ENCODE data around the gene TNP2.

Gene TNP2

GRCh38 chr16:11268921-11269375, at the start of gene TNP2:
Gene TNP2, minus strand, starts transcription at chr16:11269325. Its CDS starts 63 bp downstream, at chr16:11269262.
- no peak within 1 kb of the TSS for H3K27ac ChIP-seq (ENCODE audit: low read depth, low read length)
- no peaks in the 10 kb centered on the region for H3K4me1 ChIP-seq (ENCODE audit: insufficient read depth, low read length)
- no peaks in the 10 kb centered on the region for H3K27me3 ChIP-seq (ENCODE audit: control insufficient read depth in 1 of 2, insufficient read depth in 2 of 2, low read length in 2 of 2)
- H3K36me3 ChIP-seq (ENCODE audit: insufficient read depth, low read length): no peaks in the 10 kb centered on the region
- no peak within 1 kb of the TSS for H3K9ac ChIP-seq (ENCODE audit: low read length)
- H3K9me3 ChIP-seq (ENCODE audit: low read length): no peaks in the 10 kb centered on the region
- H3K4me3 ChIP-seq (ENCODE audit: low read depth in 1 of 2, low read length in 2 of 2): no peak within 1 kb of the TSS

- H3K9ac ChIP-seq (ENCODE audit: low read length): no peak overlapping the region
- no peak overlapping the region for H3K4me3 ChIP-seq (ENCODE audit: low read depth in 1 of 2, low read length in 2 of 2)
- no peaks in the 10 kb centered on the region for H3K9me3 ChIP-seq (ENCODE audit: low read length)
- no peaks in the 10 kb centered on the region for H3K36me3 ChIP-seq (ENCODE audit: insufficient read depth, low read length)
- no peaks in the 10 kb centered on the region for H3K4me1 ChIP-seq (ENCODE audit: insufficient read depth, low read length)
- H3K27ac ChIP-seq (ENCODE audit: low read depth, low read length): no peak overlapping the region
- H3K27me3 ChIP-seq (ENCODE audit: control insufficient read depth in 1 of 2, insufficient read depth in 2 of 2, low read length in 2 of 2): no peaks in the 10 kb centered on the region
Measured at GRCh38 chr16:11318817-11319216, 49.7 kb upstream of the TNP2 start.

- no peaks in the 10 kb centered on the region for H3K27me3 ChIP-seq (ENCODE audit: control insufficient read depth in 1 of 2, insufficient read depth in 2 of 2, low read length in 2 of 2)
- no peak overlapping the region for H3K27ac ChIP-seq (ENCODE audit: low read depth, low read length)
- no peak overlapping the region for H3K4me3 ChIP-seq (ENCODE audit: low read depth in 1 of 2, low read length in 2 of 2)
- H3K36me3 ChIP-seq (ENCODE audit: insufficient read depth, low read length): no peaks in the 10 kb centered on the region
- no peaks in the 10 kb centered on the region for H3K4me1 ChIP-seq (ENCODE audit: insufficient read depth, low read length)
- H3K9ac ChIP-seq (ENCODE audit: low read length): no peak overlapping the region
- H3K9me3 ChIP-seq (ENCODE audit: low read length): no peaks in the 10 kb centered on the region
Measured at GRCh38 chr16:11316331-11317015, 47.3 kb upstream of the TNP2 start.

DNA sequence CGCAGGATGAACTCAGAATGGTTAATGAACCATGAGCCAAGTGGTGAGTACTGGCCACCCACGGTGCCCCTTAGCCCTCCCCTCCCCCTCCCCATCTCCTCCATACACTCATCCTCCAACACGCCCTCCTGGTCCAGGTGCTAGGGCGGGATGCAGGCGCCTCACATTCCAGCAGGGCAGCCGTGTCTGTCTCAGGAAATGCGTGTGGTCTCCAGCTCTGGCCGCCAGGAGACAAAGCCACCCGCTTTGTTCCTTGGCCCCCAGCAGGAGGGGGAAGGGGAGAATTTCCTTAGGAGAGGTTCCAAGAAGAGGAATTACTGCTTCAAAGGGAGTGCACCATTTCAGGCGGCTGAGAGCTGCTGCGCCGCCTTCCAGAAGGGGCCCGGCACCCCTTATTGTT, 46.4 kb upstream of the TNP2 start:
- Histone ChIP-seq H3K4me3 (ENCODE audit: low read depth in 1 of 2, low read length in 2 of 2) (no peak overlapping the region), H3K9me3 (ENCODE audit: low read length) (no peaks in the 10 kb centered on the region), H3K27ac (ENCODE audit: low read depth, low read length) (no peak overlapping the region), H3K36me3 (ENCODE audit: insufficient read depth, low read length) (no peaks in the 10 kb centered on the region), H3K27me3 (ENCODE audit: control insufficient read depth in 1 of 2, insufficient read depth in 2 of 2, low read length in 2 of 2) (no peaks in the 10 kb centered on the region), H3K4me1 (ENCODE audit: insufficient read depth, low read length) (no peaks in the 10 kb centered on the region), H3K9ac (ENCODE audit: low read length) (no peak overlapping the region)

GRCh38 chr16:11314309-11314894, 45.3 kb upstream of the TNP2 start:
- no peaks in the 10 kb centered on the region for H3K36me3 ChIP-seq (ENCODE audit: insufficient read depth, low read length)
- no peak overlapping the region for H3K9ac ChIP-seq (ENCODE audit: low read length)
- no peaks in the 10 kb centered on the region for H3K27me3 ChIP-seq (ENCODE audit: control insufficient read depth in 1 of 2, insufficient read depth in 2 of 2, low read length in 2 of 2)
- H3K4me3 ChIP-seq (ENCODE audit: low read depth in 1 of 2, low read length in 2 of 2): no peak overlapping the region
- no peaks in the 10 kb centered on the region for H3K9me3 ChIP-seq (ENCODE audit: low read length)
- H3K4me1 ChIP-seq (ENCODE audit: insufficient read depth, low read length): no peaks in the 10 kb centered on the region
- no peak overlapping the region for H3K27ac ChIP-seq (ENCODE audit: low read depth, low read length)

DNA sequence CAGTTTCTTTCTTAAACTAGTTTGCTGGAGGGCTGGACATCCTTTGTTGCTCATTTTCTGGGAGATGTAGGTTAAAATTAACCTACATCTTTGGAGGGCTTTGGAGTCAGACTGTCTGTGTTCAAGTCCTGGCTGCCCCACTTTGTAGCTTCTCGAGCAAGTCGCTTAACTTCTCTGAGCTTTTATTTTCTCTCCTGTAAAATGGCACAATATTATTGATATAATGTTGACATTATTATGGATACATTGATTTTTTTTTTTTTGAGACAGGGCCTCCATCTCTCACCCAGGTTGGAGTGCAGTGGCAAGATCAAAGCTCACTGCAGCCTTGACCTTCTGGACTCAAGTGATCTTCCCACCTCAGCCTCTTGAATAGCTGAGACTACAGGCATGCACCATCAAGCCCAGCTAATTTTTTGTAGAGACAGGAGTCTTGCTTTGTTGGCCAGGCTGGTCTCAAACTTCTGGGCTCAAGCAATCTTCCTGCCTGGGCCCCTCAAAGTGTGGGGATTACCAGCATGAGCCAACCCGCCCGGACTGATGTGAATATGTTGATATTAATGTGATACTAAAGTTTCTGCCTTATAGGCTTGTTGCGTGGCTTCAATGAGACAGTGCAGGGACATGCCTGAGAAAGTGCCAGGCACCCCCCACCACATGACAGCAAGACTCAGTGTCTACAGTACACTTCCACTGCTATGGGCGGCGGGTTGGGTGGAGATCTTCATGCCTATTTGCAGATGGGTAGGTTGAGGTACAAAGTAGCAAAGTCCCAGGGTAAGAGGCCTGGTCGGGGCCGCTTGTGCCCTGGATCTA, 44.6 kb upstream of the TNP2 start:
- H3K27me3 ChIP-seq (ENCODE audit: control insufficient read depth in 1 of 2, insufficient read depth in 2 of 2, low read length in 2 of 2): no peaks in the 10 kb centered on the region
- no peak overlapping the region for H3K27ac ChIP-seq (ENCODE audit: low read depth, low read length)
- H3K36me3 ChIP-seq (ENCODE audit: insufficient read depth, low read length): no peaks in the 10 kb centered on the region
- H3K4me3 ChIP-seq (ENCODE audit: low read depth in 1 of 2, low read length in 2 of 2): no peak overlapping the region
- no peak overlapping the region for H3K9ac ChIP-seq (ENCODE audit: low read length)
- H3K4me1 ChIP-seq (ENCODE audit: insufficient read depth, low read length): no peaks in the 10 kb centered on the region
- H3K9me3 ChIP-seq (ENCODE audit: low read length): no peaks in the 10 kb centered on the region

DNA sequence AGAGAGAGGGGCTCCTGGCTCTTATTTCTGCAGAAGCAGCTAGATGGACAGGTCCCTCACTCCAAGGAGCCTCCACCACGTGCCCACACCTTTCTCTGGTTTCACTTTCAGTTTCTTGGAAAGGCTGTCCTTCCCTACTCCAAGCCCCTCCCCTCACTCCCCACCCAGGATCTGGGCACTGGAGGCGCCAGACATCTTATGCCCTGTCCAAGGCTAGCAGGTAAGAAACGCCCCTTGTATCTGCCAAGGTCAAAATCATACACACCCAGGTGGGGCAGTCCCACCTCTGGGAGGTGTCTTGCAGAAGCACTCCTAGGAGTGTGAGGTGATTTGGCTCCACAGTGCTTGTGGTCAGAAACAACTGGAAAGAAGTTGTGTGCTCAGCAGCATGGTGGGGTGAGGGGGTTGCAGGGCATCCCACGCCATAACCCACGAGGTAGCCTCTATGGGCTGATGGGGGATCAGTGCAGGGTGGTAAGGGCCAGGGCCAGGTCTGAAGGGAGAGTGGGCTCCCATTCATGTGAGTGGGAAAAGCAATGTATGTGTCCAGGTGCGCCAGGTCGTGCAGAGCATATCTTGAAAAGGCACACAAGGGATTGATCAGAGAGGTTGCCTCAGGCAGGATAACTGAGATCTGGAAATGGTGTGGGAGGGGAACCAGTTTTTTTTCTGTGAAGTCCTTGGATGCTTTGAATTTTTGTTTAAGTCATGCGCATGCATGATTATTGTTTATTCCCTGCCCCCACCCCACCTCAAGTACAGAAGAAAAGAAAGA, 43.8 kb upstream of the TNP2 start:
- Histone ChIP-seq H3K27me3 (ENCODE audit: control insufficient read depth in 1 of 2, insufficient read depth in 2 of 2, low read length in 2 of 2) (no peaks in the 10 kb centered on the region), H3K9ac (ENCODE audit: low read length) (no peak overlapping the region), H3K4me1 (ENCODE audit: insufficient read depth, low read length) (no peaks in the 10 kb centered on the region), H3K9me3 (ENCODE audit: low read length) (no peaks in the 10 kb centered on the region), H3K27ac (ENCODE audit: low read depth, low read length) (no peak overlapping the region), H3K4me3 (ENCODE audit: low read depth in 1 of 2, low read length in 2 of 2) (no peak overlapping the region), H3K36me3 (ENCODE audit: insufficient read depth, low read length) (no peaks in the 10 kb centered on the region)

DNA sequence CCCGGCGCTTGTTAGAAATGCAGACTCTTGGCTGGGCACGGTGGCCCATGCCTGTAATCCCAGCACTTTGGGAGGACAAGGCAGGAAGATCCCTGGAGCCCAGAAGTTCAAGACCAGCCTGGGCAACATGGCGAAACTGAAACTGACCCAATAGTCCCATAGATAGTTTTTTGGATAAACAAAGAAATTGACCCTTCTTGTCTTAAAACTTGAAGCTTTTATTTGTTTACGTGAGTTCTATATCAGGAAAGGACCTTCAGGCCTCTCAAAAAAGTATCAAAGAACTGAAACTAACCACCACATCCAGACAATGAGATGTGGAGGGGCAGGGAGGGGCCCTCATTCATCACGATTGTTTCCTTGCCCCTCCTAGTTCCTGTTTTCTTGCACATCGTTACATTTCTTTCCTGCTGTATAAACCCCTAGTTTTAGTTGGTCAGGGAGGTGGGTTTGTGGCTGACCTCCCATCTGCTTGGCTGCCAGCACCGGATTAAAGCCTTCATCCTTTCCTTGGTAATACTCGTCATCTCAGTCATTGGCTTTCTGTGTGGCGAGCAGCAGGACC, 42.0 kb upstream of the TNP2 start:
- no peak overlapping the region for H3K27ac ChIP-seq (ENCODE audit: low read depth, low read length)
- no peaks in the 10 kb centered on the region for H3K27me3 ChIP-seq (ENCODE audit: control insufficient read depth in 1 of 2, insufficient read depth in 2 of 2, low read length in 2 of 2)
- no peaks in the 10 kb centered on the region for H3K4me1 ChIP-seq (ENCODE audit: insufficient read depth, low read length)
- no peak overlapping the region for H3K9ac ChIP-seq (ENCODE audit: low read length)
- H3K4me3 ChIP-seq (ENCODE audit: low read depth in 1 of 2, low read length in 2 of 2): no peak overlapping the region
- no peaks in the 10 kb centered on the region for H3K9me3 ChIP-seq (ENCODE audit: low read length)
- no peaks in the 10 kb centered on the region for H3K36me3 ChIP-seq (ENCODE audit: insufficient read depth, low read length)

- Histone ChIP-seq H3K27ac (ENCODE audit: low read depth, low read length) (no peak overlapping the region), H3K27me3 (ENCODE audit: control insufficient read depth in 1 of 2, insufficient read depth in 2 of 2, low read length in 2 of 2) (no peaks in the 10 kb centered on the region), H3K36me3 (ENCODE audit: insufficient read depth, low read length) (no peaks in the 10 kb centered on the region), H3K9ac (ENCODE audit: low read length) (no peak overlapping the region), H3K4me1 (ENCODE audit: insufficient read depth, low read length) (no peaks in the 10 kb centered on the region), H3K9me3 (ENCODE audit: low read length) (no peaks in the 10 kb centered on the region), H3K4me3 (ENCODE audit: low read depth in 1 of 2, low read length in 2 of 2) (no peak overlapping the region)
Measured at GRCh38 chr16:11310634-11310977, 41.5 kb upstream of the TNP2 start.

DNA sequence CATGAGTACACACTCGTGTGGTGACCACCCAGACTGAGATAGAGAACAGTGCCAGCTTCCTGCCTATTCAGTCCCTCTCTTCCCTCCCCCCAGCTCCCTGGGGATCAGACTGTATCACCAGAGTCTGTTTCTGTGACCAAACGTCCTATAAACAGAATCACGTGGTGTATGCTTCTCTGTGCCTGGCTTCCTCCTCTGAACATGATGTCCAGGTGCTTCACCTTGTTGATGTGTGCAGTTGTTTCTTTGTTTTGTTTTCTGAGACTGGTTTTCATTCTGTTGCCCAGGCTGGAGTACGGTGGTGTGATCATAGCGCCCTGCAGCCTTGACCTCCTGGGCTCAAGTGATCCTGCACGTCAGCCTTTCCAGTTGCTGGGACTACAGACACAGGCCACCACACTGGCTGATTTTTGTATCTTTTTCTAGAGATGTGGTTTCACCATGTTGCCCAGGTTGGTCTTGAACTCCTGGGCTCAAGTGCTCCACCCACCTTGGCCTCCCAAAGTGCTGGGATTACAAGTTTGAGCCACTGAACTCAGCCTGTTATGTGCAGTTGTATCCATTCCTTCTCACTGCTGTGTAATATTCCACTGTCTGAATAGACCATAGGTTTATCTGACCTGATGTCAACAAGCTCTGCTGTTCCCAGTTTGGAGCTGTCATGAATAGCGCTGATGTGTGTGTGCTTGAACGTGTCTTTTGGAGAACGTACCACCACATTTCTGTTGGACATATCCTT, 40.9 kb upstream of the TNP2 start:
- no peaks in the 10 kb centered on the region for H3K4me1 ChIP-seq (ENCODE audit: insufficient read depth, low read length)
- no peak overlapping the region for H3K27ac ChIP-seq (ENCODE audit: low read depth, low read length)
- H3K9me3 ChIP-seq (ENCODE audit: low read length): no peaks in the 10 kb centered on the region
- H3K36me3 ChIP-seq (ENCODE audit: insufficient read depth, low read length): no peaks in the 10 kb centered on the region
- H3K27me3 ChIP-seq (ENCODE audit: control insufficient read depth in 1 of 2, insufficient read depth in 2 of 2, low read length in 2 of 2): no peaks in the 10 kb centered on the region
- no peak overlapping the region for H3K9ac ChIP-seq (ENCODE audit: low read length)
- H3K4me3 ChIP-seq (ENCODE audit: low read depth in 1 of 2, low read length in 2 of 2): no peak overlapping the region
